ENCODE data around the gene PCNX4.
"Not testable (repeated sequence)": the region's sequence is repeated elsewhere in the genome, so short reads cannot be mapped to it uniquely, and the experiment has no call there.

The PCNX4 gene

GRCh38 chr14:60091550-60092525 is at the start of gene PCNX4:
Gene PCNX4, plus strand, starts transcription at chr14:60091923. Its CDS starts 15,716 bp downstream, at chr14:60107639.
- peak; percentile 99 for DNase-seq (ENCODE audit: low read depth)

- DNase-seq (ENCODE audit: low read depth), result not testable (repeated sequence)
These were observed 43.7 kb upstream of the PCNX4 start for GRCh38 chr14:60047976-60048375.

DNA sequence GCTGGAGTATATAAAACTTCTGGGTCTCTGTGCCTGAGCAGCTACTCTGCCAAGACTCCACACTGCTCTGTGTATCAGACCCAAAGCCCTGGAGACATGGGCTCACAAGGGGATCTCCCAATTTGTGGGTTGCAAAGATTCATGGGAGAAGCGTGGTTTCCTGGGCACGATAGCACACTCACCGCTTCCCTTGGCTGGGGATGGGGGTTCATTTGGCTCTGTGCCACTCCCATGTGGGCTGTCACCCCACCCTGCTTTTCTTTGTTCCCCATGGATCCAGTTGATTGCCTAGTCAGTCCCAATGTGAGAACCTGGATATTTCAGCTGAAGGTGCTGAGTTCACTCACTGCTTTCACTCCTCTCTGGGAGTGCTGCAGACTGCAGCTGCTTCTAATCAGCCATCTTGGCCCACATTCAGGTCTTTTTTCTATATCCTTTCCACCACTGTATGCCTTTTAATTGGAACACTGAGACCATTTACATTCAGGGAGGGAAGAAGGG is 40.0 kb upstream of the PCNX4 start:
- DNase-seq (ENCODE audit: low read depth), result no peak

DNA sequence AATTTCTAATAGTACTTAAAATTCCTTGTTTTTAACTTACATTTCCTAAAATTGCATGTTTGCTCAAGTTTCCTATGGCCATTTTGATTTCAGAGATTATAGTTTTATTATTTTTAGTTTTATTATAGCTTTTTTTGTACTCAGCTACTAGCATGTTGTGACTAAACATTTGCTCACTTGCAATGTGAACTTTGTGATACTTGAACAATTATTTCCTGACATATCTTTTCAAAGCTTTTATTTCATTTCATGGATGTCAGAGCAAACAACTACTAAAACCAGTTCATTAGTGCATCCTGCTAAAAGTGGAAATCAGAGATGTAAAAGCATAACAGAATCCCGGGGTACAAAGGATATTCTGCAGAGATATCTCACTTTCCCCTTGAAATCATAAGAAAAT is 33.6 kb upstream of the PCNX4 start:
- no peak for DNase-seq (ENCODE audit: low read depth)

- DNase-seq (ENCODE audit: low read depth), result peak; percentile 47
These were observed 30.4 kb upstream of the PCNX4 start for GRCh38 chr14:60061371-60061770.

DNA sequence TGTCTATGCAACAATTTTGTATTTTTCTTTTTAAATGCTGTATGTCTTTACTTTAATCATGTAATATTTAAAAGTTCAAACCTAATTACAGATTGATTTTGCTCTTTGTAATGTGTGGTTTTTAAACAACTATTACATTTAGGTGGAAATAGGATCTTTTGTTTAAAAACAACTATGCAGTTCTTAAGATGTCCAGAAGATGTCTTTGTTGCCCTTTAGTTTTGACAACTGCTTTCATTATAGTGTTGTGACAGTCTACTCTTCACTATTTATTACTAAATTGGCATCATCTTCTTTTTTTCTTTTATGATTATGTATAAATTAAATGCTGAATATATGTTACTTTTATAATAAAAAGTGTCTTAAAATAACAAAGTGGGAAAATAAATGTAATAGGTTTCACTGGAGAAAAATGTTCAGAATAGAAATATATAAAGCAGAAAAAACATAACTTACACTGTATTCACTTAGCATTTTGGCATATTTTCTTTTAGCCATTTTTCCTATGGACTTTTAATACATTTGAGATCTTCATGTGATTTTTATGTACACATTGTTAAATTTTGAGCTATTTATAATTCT is 27.1 kb upstream of the PCNX4 start:
- DNase-seq (ENCODE audit: low read depth), result peak; percentile 64

DNA sequence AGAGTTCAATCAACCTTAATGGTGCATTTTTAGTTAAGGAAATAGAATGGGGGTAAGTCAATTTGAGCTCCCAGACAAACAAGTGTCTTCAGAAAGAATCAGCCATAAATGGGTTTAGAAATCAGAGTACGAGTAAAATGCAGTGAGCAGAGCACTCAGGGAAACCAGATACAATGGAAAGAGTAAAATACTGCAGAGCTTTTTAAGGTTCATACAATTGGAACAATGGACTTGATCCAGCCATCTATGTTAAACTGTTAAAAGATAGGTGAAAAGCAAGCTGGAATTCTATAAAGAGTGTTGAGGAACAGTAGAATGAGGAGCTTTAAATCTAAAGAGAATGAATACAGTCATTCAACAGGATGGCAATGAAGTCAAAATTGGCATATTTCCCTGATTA is 23.8 kb upstream of the PCNX4 start:
- DNase-seq (ENCODE audit: low read depth), result no peak

DNA sequence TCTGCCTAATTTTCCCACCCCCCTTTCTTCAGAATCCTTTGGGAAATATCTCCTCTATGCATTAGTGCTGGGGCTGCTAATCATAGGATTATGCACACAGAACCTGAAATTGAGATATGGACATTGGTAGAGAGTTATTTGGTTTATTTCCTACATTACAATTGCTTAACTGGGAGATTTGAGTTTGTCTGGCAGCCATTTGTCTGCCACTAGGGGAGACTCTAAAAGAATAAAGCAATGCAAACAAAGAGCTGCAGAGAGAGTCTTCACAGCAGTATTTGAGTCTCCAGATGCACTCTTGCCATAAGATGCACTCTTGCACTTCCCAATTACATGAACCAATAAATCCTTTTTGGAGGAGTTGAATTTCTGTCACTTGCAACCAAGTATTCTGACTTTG is 12.0 kb upstream of the PCNX4 start:
- DNase-seq (ENCODE audit: low read depth), result no peak

GRCh38 chr14:60085085-60085484 is 6.6 kb upstream of the PCNX4 start:
- peak; percentile 14 for DNase-seq (ENCODE audit: low read depth)

- no peak for DNase-seq (ENCODE audit: low read depth)
These were observed 6.0 kb upstream of the PCNX4 start for GRCh38 chr14:60085693-60086092.

DNA sequence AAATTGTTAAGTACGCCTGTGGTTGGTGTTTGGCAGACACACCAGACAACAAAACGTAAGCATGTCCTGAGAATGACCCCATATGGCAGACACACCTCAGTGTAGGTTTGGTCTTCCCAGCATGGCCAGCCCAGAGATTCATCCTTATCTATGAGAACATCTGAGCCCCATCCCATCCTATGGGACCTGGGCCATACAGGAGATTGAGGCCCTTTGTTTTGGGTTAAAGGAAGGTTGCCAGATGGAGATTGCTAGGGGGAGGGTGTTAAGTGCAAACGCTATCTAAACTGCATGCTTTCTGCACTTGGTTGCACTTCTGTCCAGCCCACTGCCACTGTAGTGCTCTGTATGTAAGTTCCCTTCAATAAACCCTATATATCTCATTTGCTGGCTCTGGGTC is 4.1 kb upstream of the PCNX4 start:
- DNase-seq (ENCODE audit: low read depth), result no peak

DNA sequence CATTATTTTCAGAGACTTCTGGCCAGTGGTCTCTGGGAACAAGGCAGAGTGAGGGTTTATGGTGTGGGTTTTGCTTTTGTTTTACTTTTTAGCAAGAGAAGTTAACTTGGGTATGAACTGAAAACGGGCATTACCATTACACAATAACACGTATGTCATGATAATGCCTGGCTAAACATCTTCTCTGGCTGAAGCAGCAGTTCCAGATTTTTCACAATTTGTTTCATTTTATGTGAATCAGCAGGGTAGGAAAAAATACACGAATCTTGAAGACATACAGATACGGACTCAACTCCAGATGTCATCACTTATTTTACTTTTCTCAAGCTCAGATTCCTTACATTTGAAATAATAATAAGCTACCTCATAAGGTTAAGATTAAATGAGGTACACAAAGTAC is 2.5 kb upstream of the PCNX4 start:
- no peak for DNase-seq (ENCODE audit: low read depth)

- peak; percentile 76 for DNase-seq (ENCODE audit: low read depth)
These were observed 731 bp upstream of the PCNX4 start for GRCh38 chr14:60090864-60091519.

GRCh38 chr14:60092526-60092920 is 800 bp downstream of the PCNX4 start:
- peak; percentile 60 for DNase-seq (ENCODE audit: low read depth)

DNA sequence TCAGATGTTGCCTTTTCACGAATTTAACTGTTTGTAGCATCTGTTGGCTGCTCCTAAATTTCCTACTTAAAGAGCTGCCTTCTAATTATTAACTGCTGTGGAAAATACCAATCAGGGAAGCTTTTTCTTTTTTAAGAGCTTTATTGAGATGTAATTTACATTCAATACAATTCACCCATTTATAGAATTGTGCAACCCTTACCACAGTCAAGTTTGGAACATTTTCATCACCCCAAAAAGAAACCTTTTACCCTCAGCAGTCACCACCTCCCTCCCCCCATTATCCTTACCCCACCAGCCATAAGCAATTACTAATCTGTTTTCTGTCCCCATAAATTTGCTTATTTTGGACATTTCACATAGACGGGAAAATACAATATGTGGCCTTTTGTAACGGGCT is 1.4 kb downstream of the PCNX4 start:
- peak; percentile 22 for DNase-seq (ENCODE audit: low read depth)

- DNase-seq (ENCODE audit: low read depth), result peak; percentile 42
These were observed 1.9 kb downstream of the PCNX4 start for GRCh38 chr14:60093606-60094005.

DNA sequence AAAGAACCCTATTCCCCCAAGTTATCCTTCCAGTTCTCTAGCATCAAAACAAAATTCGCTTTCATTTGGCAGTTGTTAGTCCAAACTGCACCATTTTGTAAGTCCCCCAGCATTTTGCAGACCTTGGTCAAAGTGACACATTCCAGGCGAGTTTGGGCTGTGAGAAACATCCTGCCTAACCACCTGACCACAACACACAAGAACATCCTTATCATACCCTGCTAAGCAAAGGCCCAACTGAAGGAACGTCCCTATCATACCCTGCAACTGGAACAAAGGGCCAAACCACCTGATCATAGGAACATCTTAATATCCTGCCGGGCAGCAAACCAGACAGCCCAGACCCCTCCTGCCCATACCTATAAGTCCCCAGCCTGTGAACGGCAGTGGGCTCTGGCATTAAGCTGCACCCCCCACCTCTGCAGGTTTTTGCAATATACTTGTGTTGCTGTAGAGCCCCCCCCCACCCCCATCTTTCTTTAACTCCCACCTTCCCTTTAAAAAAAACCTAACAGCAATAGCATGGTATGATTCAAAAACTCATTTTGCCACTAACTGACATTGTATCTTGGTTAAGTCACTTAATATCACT is 2.7 kb downstream of the PCNX4 start:
- DNase-seq (ENCODE audit: low read depth), result peak; percentile 90

DNA sequence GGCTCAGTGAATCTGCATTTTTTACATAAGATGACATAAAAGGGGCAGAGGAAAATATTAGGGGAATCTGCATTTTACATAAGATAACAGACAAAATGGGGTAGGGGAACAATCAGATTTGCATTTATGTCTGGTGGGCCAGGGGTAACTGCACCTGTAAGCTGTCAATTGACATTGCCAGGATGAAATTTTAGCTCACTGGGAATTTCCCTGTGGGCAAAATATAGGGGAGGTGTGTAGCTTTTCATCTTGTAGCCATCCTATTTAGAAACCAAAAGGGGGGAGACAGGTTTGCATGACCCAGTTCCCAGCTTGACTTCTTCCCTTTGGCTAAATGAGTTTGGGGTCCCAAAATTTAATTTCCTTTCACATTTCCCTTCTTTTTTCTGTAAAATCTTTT is 3.5 kb downstream of the PCNX4 start:
- DNase-seq (ENCODE audit: low read depth), result no peak

- peak; percentile 93 for DNase-seq (ENCODE audit: low read depth)
These were observed 4.2 kb downstream of the PCNX4 start for GRCh38 chr14:60095781-60096450.

DNA sequence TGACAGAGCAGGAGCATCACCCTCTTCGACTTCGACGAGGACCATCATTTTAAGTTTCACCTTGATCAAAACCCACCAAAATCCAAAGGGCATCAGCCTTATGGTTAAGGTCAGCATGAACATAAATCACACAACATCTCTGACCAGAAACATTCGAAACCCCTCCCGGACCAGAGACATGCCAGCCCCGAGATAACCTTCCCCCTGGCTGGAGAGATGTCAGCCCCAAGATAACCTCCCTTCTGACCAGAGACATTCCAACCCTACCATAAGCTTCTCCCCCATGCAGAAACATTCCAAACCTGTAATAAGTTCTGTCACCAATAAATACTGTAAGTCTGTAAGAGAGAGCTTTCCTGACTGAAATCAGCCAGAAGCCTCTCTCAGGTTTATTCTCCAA is 6.3 kb downstream of the PCNX4 start:
- no peak for DNase-seq (ENCODE audit: low read depth)

DNA sequence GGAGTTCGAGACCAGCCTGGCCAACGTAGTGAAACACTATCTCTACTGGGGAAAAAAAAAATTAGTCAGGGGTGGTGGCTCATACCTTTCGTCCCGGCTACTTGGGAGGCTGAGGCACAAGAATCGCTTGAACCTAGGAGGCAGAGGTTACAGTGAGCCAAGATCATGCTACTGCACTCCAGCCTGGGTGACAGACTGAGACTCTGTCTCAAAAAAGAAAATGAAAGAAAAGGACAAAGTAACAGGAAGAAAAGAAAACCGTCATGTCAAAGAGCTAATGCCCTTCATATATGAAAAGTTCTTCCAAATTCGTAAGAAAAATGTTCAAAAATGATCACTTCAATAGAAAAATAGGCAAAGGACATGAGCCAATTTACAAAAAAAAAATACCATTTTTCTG is 8.1 kb downstream of the PCNX4 start:
- DNase-seq (ENCODE audit: low read depth), result not testable (repeated sequence)

DNA sequence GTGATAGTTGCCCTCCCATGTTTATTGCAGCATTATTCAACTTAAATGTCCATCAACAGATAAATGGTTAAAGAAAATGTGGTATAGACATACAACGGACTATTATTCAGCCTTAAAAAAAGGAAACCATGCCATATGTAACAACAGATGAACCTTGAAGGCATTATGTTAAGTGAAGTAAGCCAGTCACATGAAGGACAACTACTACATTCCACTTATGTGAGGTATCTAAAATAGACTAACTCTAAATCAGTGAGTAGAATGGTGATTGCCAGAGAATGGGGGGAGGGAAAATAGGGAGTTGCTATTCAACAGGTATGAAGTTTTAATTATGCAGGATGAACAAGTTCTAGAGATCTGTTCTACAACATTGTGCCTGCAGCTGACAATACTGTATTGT is 10.1 kb downstream of the PCNX4 start:
- DNase-seq (ENCODE audit: low read depth), result peak; percentile 32
